GM19372 (cell line): Measurements from ENCODE around the gene UBE2E3.
"Not testable (repeated sequence)": the region's sequence is repeated elsewhere in the genome, so short reads cannot be mapped to it uniquely, and the experiment has no call there.

Experiments
- ATAC-seq: cut with Tn5 transposase; IDR thresholded peaks from one replicate; pipeline ENCODE4 v1.9.1; 2021; ENCODE audit warnings: mild to moderate bottlenecking, low read depth, moderate library complexity; ENCODE audit not compliant: unreplicated experiment

Gene UBE2E3

DNA sequence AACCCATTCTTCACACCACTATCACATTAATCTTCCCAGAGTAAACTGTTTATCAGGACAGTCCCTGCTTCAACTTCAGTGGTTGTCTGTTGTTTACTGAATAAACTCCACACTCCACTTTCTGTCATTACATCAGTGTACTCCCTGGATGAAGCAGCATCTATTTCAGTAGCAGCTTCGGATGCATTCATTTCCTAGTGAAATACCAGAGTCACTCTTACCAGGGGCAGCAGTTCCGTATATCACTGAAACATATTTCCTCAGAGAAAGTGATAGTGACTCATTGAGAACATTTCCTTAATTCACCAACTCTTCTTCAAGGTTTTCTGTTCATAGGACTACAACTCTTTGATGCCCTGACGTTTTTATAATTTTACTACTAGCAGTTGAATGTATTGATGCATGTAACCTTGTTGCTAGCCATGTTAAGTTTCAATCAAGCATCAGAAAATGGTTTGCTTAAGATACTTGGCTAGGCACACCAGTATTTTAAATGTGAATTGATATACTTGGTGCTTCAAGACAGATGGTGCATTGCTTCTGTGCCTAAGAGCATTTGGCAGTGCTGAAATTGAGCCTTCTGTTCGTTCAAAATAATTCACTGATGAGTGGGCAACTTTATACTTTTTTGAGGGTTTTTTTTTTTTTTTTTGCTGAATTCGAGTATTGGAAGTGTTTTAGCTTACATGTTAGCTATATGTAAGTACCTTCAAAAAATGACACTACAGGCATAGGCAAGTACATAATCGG, 92.3 kb downstream of the UBE2E3 start:
- ATAC-seq = no peak

DNA sequence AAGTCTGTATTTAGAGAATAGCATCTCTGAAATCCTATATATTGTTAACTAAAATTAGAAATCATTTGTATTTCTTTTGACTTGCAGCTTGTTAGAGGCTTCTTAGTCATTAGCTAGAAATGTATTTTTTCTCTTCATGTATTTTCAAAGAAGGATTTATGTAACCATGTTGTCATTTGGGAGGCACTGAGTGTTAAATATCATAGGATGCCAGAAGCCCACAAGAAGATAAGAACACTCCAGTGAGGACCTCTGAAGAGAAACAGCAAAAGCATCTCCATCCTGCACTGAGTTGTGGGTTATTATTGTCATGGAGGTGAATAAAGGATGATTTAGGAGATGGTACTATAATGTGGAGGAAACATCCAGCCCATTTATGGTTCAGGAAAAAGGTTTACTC, 93.5 kb downstream of the UBE2E3 start:
- ATAC-seq = no peak

DNA sequence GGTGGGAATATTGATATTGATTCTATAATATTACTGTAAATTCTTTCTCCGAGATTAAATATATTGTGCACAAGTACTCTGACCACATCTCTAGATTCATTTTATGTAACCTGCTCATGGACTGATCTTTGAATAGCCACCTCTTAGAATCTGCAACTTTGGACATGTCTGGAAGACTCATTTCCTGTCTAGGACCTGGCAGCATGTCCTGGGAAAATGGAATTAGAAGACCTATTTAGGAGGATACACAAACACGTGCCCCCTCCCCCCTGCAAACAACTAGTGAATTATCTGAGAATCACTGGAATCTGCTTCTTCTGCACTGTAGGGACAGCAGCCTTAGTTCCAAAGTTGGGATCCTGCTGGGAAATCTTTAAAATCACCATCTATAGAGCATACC, 94.1 kb downstream of the UBE2E3 start:
- no peak for ATAC-seq

DNA sequence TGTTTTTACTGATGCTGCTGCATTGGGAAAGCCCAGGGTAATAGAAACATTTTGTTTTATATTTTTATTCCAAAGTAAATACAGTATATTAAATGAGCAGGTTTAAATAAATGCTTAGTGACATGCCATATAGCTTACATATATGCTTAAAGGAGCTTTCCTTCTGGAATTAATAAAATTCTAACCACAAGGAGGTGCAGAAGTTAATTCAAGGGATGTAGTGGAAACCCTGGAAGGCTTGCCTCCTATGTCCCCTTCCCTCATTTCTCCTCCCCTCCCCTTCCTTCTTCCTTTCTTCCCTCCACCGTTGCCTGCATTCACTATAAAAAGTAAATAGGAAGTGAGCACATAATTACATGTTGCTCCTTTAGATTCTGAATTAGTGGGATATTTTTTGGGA, 96.3 kb downstream of the UBE2E3 start:
- ATAC-seq = no peak

DNA sequence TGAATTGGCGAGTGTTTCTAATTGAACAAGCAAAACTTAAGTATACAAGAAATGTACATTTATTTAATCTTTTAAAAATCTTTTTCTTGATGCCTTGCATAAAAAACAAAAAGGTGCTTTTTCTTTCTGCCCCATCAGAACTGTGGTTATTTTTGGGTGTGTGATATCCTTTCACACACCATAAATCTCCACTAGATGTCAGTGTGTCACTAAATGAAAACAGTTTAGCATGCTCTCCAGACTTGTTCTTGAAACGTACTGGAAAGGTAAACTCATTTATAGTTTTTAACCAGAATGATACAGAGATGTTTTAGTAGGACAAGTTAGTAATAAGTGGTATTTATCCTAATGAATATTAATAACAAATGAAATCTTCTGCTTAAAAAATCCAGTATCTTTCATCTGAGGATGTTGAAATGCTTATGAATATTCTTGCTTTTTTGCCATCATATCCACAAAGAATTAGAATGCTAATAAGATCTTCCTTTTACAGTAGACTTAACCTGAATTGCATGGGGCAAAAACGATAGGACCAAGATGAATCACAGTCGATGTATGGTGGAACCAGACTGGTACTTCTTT, 96.8 kb downstream of the UBE2E3 start:
- ATAC-seq = peak; percentile 90

DNA sequence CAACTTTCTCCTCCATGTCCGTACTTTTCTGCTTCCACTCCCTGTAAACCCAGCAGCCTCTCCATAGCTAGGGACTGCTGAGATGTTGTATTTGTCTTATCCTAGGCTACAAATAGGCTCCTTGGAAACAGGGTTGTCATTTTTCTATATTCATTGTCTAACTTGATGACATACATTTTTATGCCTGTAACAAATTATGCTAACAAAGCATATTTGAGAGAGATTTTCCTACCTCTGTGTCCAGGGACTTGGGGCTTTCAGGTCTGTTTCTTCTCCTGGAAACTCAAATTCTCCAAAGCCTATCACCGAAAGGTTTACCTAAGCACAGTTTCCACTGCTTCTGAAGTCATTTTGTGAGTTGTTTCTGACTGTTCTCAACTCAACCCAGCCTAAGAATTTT, 102.7 kb downstream of the UBE2E3 start:
- ATAC-seq = no peak

DNA sequence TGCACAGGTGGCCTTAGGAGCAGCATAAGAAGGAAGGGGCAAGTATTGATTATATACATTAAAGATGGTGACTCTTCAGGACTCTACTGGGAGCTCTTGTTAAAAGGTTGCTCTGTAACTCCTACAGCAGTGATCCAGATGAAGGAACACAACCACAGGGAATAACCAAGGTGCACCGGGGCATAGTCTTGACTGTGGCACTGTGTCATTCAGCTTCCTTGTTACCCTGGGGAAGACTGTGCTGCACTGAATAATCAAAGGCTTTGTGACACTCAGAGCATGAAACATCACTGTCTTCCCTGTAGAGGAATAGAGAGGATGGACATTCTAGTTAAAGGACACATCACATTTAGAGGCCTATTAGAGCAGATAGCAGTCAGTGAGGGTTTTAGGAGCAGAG, 105.3 kb downstream of the UBE2E3 start:
- ATAC-seq = no peak

DNA sequence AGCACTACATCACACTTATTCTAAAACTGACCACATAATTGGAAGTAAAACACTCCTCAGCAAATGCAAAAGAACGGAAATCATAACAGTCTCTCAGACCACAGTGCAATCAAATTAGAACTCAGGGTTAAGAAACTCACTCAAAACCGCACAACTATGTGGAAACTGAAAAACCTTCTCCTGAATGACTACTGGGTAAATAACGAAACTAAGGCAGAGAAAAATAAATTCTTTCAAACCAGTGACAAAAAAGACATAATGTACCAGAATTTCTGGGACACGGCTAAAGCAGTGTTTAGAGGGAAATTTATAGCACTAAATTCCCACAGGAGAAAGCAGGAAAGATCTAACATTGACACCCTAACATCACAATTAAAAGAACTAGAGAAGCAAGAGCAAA, 111.5 kb downstream of the UBE2E3 start:
- ATAC-seq = not testable (repeated sequence)

DNA sequence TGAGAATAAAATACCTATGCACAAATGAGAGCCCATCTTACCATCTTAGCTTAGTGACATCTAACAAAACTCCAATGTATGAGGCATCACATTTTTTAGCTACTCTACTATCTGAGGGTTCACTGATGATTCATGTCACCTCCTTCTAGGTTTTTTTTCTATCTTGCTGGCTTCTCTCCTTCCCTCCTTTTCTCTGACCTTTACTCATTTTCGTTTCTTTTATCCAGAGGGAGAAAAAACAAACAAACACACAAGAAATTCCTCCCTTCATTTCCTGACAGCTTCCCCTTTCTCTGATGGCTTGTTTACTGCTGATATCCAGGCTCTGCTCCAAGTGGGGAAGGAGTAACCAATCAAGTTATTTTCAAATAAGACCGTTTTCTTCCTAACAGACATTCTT, 115.1 kb downstream of the UBE2E3 start:
- ATAC-seq = no peak

DNA sequence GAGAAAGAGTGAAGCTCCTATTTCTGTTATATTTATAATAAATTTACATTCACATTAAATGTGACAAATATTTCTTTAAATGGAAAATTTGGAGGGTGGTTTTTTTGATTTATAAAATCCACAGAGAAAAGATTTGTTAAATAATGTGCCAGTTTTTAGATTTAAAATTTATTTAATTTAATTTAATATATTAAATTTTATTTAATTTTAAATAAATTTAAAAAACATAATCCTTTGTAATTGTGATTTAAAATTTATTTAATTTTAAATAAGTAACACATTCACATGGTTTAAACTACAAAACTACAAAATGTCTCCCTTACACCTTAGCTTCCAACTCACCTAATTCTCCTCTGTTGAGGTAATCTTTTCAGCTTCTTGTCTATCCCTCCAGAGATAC, 123.3 kb downstream of the UBE2E3 start:
- no peak for ATAC-seq

DNA sequence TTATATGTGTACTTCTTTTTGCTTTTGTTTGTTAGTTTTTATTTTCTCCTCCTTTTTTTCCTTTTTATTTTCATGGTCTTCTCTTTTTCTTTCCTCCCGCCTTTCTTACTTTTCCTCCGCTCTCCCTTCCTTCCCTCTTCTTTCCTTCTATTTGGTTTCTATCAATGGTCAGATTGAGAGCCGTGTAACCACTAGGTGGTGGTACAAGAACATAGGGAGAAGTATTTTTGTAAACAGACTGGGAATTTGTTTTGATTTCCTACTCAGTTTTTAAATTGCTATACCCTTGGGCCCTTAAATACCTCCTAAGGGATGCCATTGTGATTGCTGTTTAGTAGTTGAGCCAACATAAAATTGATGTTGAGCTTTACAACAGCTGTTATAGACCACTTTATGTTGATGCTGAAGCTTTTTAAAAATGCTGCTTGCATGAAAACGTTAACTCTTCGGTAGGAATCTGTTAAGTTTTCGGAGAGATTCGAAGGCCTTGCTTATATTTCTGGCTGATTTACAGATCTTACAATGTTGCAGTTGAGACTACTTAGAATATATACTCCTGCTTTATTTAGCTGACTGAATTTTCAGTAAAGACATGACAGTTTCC, 124.2 kb downstream of the UBE2E3 start:
- ATAC-seq = no peak

DNA sequence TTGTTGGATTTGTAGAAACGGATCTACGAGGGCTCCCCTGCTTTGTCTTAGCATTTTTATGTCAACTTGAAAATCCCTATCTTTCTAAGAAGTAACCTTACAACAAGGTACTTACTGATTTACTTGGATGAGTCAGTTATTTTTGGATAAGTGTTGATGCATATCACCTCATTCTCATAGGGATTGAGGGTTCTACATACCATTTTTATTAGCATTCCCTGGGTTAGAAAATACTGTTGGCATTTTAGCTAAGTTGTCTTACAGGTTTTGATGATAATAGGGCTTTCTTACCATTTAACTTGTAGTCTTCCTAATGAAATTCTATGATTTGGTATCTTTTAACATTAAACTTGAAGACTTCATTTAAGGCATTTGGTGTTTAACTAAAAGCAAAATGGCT, 125.2 kb downstream of the UBE2E3 start:
- no peak for ATAC-seq

DNA sequence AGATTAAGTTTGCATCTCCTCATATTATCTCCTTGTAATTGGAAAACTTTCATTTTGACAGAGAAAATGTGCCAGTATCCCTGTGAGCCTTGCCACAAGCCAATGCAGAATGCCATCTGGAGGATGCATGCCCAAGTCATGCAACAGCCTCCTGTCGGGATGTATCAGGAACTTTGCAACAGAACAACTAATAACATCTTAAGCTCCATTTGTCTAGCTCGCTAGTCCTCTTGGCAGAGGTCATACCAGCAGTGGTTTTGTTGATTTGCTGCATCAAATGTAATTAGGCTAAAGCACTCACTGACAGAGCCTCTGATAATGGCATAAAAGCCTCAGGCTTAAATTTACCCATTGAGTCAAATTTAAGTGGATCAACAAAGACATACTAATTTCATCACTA, 125.8 kb downstream of the UBE2E3 start:
- no peak for ATAC-seq

DNA sequence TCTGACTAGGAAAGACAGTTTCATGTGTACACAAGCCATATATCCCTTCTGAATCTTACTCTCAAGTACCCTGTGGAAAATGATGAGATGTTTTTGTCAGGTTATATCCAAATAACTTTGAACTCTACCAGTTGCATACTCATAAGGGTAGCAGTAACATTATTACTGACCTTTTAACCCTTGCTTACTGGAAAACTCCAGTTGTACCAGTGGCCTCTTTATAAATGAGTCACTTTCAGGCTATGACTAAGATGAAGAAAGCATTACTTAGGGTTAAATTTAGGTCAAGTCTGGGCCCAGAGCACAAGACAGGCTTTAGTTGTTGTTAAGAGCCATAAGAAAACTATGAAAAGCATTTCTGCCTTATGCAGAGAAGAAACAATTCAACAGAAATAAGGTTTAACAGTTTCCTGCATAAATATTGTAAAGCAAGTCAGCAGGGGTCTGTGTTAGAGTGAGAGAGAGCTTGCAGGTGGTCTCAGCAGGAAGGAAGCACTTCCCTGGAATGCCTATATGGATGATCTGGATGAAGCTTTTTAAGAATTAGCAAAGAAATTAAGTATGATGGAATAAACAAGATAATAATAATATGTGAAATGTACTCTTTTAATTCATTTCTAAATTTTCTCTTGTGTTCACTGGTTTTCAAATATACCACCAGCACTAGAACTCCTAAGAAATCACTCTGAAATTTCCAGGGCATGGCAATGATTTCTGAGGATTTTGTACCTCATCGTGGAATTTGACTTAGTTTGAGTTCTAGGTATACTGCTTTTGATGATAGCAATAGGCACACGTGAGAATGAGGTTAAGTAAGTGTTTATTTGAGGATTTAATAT, 126.6 kb downstream of the UBE2E3 start:
- ATAC-seq = peak; percentile 96

DNA sequence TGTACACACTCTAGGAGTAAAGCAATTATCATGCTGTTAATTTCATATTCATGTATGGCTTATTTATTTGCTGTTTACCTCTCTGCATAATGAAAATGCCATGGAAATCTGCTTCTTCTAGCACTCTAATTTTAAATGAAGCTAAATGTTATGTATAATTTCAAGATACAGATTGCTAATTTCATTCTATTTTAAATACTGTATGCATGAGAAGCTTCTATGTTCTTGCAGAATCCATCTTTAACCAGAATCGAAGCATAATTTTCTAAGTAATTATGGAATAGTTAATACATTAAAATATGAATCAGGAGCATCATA, 127.2 kb downstream of the UBE2E3 start:
- ATAC-seq = no peak

DNA sequence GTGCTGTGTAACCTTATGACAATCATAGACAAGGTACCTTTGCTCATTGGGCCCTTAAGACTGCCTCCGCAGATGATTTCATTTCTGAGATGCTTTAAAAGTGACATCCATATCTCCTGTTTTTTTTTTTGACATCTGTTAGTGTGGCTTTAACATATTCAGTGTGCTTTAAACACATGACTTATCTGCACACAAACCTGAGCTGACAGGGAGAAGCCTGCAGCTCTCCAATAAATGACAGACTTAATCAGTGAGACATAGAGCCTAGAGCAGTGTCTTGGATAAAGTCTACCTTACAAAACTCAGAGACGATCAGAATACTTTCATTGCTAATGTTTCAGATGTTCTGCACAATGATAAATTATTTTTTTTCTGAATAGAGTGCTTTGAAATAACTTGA, 130.7 kb downstream of the UBE2E3 start:
- ATAC-seq = no peak

DNA sequence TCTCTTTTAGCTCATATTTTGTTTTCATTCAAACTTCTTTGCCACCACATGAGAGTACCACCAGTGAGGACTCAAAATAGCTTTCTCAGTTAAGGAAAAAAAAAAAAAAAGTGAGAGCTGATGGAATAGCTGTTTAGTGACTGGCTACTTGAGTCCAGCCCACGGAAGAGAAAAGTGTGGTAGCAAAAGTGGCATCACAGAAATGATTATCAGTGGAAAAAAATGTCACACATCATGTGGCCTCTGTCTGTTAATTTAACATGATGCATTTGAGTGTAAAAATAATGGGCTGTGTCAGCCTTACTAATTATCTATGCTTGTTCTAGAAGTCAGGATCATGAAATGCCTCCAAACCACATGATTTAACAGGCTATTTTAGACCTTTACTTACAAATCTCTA, 132.5 kb downstream of the UBE2E3 start:
- no peak for ATAC-seq
